NCI-H345 (cell line): Measurements from ENCODE around the gene KCNH5.
A peak's percentile ranks its signal among the peaks of the same experiment; 100 is the strongest.

ENCODE experiments used
- DNase-seq: peaks from one replicate; lab custom pipeline; 2025; lab: John Stamatoyannopoulos, UW

The KCNH5 gene

DNA sequence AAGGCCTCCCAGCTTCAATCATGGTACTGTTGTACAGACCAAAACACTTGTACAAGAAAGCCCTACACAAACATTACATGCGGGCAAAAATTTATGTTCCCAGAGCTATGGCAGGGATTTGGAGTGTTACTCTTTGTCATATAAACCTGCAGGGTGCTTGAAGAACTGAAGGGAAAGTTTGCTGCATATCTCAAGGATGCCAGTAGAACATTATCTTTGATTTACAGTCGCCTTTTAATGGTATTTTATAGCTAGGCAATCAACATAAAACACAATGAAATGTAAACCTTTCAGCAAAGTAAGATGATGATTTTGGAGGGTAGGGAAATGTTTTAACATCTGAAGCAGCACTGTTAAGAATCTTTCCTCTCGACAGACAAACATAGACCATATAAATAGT lies 305.6 kb downstream of the KCNH5 start:
- DNase-seq, result no peak

DNA sequence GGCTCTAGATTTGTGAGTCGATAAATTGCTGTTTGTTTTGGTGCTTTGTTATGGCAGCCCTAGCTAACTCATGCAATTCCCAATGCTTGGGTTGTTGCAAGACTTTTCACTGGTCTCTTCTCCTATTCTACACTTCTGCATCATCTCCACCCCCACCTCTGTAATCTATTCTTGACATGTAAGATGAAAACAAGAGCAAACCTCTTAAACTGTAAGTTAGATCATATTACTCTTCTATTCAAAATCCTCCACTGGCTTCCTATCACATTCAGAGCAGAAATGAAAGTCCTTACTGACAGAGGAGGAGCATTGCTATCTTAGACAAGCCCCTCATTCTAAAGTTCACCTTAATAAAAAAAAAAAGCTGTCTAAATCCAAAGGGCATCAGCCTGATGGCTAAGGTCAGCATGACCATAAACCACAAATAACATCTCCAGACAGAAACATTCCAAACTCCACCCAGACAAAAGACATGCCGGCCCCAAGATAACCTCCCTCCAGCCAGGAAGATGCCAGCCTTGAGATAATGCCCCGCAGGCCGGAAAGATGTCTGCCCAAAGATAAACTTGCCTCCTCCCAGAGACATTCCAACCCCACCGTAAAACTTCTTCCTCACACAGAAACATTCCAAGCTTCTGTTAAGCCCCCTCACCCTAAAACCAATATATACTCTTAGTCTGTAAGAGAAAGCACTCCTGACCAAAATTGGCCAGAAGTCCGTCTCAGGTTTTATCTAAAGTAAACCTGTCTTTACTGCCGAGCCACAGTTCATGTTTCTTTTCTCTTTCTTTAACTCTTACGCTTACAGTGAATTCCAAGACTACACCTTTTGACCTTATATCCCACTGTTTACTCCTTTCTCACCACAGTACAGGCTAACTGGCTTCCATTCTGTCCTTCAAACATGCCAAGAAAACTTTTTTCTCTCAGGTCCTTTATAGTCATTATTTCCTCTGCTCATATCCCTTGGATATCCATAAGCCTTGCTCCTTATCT lies 308.9 kb downstream of the KCNH5 start:
- no peak for DNase-seq

DNA sequence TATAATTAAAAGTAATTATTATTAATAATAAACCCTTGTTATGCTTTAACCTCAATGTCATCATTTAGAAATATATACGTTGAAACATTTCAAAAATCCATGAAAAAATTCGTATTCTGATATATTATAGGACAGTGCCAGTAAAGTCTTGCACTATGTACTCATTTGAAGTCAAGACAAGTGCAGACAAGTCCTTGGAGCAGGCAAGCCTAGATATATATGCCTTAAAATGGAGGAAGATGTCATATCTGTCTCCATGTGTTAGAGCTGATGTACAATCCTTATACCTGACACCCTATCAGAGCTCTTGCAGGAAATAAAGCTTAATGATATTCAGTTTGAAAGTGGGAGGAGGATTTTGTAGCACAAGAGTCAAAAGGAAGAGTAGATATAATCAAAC lies 310.4 kb downstream of the KCNH5 start:
- DNase-seq, result no peak

DNA sequence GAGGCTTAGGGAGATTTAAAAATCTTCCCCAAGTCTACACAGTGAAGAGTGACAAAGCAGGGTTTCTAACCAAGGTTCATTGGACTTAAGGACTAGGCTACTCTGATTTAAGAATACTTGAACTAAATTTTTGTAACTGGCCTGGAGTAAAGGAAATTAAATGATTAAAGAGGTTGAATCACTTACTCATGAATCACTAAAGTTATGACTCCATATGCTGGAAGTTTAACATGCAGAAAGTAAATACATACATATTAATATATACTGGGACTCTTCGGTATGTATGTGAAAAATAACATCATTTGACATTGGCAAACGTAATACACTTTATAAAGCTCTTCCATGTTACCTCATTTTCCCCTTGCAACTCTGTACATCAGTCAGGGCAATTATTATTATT lies 322.9 kb downstream of the KCNH5 start:
- DNase-seq, result no peak

DNA sequence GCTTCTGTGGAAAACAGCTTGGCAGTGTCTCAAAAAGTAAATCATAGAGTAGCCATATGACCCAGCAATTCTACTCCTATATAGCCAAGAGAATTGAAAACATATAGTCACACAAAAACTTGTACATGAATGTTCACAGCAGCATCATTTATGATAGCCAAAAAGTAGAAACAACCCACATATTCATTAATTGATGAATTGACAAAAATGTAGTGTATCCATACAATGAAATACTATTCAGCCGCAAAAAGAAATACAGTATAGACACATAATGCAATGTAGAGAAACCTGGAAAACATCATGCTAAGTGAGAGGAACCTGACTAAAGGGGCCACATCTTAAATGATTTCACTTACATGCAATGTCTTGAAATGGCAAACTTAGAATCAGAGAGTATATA lies 326.6 kb downstream of the KCNH5 start:
- DNase-seq, result no peak

DNA sequence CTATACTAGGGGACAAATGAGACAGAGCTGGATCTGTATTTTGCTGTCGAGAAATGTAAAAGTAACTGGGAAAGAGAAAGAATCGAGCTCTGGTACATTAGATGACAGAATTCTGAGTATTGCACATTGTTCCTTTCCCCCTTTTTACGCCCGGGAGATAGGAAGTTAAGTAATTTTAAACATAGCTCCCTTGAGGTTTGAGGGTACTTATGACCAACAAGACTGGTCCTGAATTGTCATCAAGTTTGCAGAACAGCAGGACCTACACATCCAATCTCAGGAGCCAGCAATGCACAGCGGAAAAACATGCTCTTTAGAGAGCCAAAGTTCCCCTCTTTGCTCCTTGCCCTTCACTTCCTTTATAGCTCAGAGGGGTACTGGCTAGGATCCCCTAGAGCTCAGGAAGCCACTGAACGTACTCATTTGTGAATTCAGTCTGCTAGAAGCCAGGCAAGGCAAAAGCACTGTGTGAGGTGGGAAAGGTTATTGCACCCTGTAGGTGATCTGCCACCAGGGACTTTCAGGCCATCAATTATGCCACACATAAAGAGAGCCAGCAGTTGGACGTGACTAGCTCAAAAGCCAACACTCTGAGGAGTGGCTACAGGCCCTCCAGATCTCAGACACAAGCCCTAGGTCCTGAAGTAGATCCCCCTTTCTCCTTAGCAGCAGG lies 333.8 kb downstream of the KCNH5 start:
- peak; percentile 29 for DNase-seq

DNA sequence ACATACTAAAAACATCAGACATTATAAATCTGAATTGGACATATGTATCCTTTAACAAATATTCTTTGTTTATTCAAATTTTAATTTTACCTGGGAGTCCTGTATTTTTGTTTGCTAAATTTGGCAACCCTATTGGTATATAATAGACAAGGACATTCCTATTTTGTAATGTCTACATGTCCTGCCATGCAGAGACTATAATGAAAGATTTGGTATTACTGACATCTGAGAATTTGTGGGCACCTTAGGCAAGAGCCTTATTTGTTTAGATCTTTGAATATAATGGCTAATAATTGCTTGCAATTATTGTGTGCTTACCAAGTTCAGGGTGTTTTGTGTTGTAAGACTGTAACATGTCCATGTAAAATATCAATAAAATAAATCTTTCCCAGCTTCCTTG lies 334.4 kb downstream of the KCNH5 start:
- DNase-seq, result no peak

DNA sequence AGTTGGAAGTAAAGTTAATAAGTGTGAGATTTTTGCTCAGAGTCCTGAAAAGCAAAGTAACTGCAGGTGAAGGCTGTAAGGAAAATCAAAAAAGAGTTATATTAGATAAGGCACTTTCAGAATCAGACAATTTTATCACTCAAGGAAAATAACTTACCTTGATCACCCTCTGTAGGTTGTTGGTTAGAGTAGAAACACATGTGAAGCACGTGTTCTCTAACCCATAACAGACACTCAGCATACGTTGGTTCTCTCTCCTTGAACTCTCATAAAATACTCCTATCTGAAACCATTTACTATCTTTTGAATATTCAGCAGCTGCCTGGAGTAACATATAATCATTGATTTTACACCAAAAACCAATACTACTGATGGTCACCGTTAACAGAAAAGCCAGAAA lies 335.5 kb downstream of the KCNH5 start:
- no peak for DNase-seq

DNA sequence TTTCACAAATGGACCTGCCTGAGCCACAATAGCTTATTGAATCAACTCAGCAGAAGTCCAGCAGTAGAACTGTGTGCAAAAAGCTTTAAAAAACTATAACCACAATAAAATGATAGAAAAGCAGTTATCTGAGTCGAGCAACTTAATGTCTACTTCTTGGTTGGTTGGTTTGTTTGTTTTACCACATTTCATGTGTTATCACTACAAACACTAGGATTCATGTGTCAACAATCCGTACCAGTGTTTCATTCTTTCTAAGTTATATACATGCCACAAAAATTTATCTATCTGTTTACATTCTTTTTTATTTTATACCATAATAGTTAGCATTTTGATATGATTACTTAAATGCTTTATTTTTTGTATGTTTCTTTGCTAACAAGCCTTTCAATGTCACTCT lies 339.0 kb downstream of the KCNH5 start:
- no peak for DNase-seq

DNA sequence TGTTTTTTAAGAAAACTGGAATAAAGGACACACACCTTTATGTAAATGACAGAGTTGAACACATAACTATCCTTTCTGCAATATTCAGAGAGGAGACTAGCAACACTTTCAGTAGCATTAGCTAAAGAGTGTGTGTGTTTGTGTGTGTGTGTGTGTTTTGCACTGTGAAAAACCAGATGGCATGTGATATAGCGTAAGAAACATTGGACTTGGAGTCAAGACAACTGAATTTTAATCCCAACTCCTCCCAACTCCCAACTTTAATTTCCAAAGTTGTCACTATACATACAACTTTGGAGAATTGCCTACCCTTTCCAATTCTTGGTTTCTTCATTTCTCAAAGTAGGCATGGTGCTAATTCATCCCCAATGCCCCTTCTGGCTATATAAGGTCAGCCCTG lies 347.8 kb downstream of the KCNH5 start:
- no peak for DNase-seq

DNA sequence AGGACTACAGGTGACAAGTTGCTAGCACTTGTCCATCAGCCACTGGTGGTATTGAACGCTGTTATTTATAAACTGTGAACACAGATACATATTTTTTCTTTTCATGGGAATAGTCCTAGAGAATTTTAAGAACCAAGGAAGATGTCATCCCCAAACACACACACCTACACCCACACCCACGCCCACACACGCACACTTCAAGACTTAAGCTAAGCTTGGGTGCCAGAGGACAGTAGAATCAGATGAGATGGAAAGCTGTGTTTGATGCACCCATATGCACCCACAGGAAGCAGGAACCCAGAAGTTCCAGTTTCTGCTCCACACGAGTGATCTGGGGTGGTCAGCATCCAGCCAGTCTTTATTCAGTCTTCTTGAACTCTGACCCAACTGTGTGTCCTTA lies 348.3 kb downstream of the KCNH5 start:
- no peak for DNase-seq

DNA sequence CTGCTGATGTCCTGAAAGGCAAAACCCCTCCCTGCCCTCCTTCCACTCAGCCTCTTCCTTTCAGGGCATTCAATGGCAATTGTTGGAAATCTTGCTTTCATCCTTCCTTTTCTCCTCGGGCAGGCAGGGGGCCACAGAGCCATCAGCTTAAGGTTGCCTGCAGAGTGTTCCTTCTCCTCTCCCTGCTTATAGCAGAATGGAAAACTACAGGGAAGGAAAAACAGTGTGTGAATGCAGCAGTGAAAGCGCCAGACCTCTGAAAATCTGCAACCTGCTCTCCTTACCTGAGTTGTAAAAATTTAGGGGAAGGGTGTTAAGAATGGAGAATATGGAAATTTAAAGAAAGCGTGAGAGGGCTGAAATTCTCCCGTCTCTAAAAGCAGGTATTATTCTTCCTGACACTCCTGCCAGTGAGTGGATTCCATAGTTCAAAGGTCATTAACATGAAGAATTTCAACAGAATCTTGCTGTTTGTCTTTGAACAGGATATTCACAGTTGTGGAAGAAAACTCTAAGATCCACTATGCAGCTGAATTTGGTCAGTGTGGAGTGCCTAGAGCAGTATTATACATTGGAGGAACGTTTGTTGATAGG lies 348.8 kb downstream of the KCNH5 start:
- DNase-seq, result no peak

DNA sequence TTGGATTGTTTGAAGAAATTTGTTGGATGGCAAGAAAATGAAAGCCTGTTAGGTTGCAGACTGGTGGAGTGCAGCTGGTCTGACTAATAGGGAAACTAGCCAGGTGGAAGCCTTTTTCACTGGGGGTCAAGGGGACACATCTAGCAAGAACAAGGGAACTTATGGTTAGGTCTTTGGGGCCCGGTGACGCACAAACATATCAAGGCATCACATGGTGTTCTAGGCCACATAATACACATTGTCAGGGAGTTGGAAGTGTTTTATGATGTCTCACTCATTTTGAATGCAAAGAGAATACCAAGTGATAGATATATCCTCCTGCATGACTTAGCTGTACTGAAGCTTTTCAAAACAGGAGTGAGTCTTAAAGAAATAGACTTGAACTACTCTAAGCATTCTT lies 351.2 kb downstream of the KCNH5 start:
- DNase-seq, result no peak

DNA sequence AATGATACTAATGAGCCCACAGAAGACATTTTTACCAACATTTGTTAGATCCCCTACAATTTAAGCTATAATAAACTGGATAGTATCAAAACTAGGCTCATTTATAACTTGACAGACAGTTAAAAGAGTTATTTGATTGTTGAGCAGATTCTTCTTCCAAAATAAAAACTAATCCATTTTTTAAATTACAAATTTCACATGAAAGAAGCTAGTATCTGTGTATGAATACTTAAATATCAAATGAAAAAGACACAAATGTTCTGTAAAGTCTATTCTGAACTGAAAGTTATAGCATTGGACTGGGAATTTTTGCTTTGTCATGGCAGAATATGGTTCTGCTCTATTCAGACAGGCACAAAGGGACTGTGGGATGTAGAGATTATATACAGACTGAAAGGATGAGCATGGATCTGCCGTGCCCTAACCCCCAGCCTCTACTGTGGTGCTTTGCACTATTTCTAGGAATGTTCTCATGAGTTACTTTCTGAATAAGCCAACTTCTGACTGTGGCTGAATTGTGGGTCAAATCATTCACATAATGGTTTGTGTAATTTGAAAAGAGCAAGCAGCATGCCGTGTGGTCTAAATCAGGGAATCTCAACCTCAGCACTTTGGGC lies 352.7 kb downstream of the KCNH5 start:
- no peak for DNase-seq

DNA sequence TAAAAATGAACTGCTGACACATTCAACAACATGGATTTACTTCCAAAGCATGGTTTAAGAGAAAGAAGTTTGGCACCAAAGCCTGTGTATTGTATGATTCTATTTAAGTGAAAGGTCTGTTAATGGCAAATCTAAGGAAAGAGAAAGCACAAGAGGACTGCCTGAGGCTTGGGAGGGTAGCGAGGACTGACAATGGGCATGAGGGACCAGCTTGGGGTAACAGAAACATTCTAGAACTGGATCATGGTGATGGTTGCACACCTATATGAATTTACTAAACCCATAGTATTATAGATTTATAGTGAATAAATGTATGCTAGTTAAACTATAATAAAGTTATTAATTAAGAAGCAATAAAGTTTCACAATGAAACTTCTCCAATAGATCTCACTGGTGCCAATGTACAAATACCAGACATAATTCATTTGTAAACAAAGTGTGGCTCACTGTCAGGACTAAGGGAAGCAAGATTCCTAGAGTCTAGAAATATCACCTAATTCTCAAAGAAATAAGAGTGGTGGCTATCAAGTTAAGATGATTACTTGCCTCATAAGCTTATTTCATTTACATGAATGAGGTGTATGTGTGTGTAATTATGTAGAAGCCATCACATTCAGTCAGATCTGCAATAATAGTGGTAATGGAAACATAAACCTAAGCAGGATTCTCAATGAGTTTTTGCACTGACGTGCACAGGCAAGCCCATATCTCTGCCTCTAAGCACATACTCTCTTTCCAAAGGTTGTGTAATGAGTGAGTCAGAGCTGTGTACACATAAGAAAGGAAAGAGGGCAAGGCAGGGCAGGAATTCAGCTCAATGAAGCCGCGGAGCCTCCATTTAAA lies 353.4 kb downstream of the KCNH5 start:
- peak; percentile 86 for DNase-seq

DNA sequence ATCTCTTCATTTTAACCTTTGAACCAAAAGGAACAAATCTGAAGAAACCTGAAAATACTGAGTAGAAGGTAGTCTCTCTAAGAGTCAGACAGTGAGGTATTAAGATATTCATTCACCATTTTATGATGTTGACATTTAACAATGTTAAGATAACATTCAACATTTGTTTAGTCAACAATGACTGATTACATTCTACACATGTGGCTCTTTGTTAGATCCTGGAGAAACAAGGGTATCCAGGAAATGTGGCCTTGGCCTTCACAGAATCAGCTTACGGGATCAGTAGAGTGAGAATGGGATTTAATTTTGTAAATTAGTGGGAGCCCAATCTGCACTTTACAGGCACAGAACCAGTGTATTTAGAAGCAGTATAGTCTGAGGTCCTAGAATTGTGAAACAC lies 355.5 kb downstream of the KCNH5 start:
- DNase-seq, result no peak

DNA sequence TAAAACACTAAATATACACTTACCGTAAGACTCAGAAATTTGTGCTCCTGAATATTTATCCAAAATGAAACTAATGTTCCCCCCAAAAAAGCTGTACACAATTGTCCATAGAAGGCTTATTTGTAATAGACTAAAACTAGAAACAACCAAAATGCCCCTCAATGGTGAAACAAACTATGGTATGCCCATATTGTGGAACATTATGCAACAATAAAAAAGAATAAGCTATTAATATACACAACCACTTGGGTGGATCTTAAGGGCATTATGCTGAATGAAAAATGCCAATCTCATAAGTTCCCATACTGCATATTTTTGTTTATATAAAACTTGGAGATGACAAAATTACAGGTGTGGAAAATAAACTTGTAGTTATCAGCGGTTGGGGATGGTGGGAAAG lies 357.4 kb downstream of the KCNH5 start:
- DNase-seq, result no peak

DNA sequence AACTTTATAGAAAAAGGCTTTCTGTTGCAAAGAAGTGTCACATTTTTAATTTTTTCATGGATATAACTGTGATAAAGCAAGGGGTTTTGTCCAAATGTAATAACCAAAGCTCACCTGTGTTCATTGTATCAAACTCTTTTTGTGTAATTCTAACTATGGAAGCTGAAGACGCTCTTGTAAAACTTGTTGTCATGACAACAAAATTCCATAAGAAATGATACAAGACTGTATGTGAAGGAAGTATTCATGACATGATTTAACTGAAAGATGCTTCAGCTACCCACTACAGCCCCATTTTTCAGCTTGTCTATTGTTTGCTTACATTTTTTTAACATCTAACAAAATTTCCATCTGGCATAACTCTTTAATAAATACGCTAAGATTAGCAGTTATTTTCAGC lies 360.9 kb downstream of the KCNH5 start:
- no peak for DNase-seq

DNA sequence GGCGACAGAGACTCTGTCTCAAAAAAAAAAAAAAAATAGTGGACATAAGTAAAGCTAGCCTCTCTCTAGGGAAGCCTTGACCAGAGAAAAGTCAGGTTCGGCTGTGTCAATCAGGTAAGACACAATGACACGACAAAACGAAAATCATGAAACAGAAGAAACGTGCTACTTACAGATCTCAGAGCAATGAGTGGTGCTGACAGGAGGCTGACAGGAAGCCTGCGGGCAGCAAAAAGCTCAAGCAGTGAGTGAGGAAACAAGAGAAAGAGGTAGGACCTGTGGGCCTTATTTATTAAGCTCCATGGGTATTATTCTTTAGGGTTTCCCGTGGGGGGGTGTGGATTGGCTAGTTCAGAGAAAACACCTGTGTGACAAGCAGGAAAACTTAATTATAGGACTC lies 363.1 kb downstream of the KCNH5 start:
- DNase-seq, result no peak

DNA sequence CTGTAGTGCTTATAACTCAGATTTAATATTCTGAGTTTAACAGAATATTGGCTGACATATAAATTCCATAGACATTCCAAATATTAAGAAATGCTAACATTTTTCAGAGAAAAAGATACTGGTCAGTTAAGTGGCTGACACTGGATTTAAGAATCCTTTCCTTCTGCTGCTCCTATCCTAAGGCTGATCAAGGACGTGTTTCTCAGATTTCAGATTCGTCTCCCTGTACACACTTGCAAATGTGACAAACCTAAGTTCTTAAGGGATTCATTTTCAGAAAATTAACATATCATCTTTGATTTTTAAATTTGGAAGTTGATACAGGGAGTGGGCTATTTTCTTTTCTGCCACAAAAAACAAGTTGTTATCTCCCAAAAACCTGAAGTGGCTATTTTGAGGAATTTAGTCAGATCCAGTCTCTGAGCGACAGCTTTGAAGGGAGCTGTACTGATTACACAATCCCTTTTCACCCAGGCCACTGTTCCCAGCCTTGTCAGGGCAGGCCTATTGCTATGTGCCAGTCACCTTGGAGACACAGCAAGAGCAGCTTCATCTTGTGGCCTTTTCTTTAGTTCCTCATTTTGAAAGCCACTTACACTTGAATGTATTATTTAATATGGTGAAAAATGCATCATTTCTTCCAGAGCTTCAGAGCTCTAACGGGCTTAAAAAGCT lies 370.6 kb downstream of the KCNH5 start:
- DNase-seq, result no peak
